ENCODE results near the gene CFAP46.

The CFAP46 gene

GRCh38 chr10:132817701-132818211 lies 124.6 kb downstream of the CFAP46 start:
- Histone ChIP-seq H3K36me3 (ENCODE audit: control insufficient read depth in 4 of 4, insufficient read depth in 4 of 4, low read length in 3 of 4) (no peaks in the 10 kb centered on the region), H3K9me3 (ENCODE audit: control extremely low read depth in 1 of 5, control insufficient read depth in 4 of 5, insufficient read depth in 2 of 5, low read depth in 1 of 5, low read length in 4 of 5) (peaks cover 0 to 6% (median 0%) of the 10 kb centered on the region in 5 experiments), H3K4me3 (ENCODE audit: control insufficient read depth in 1 of 7, extremely low read depth in 1 of 7, insufficient read depth in 4 of 7, low read depth in 2 of 7, low read length in 6 of 7) (no peak overlapping the region), H3K27ac (ENCODE audit: insufficient read depth in 1 of 2, low read depth in 1 of 2, low read length in 2 of 2, poor library complexity in 1 of 2, severe bottlenecking in 2 of 2) (no peak overlapping the region), H3K27me3 (replicated peaks in 2 of 5; ENCODE audit: control insufficient read depth in 4 of 5, insufficient read depth in 5 of 5, low read length in 4 of 5) (peaks cover 0 to 31% (median 7%) of the 10 kb centered on the region in 5 experiments), H3K4me1 (ENCODE audit: control extremely low read depth in 1 of 4, control insufficient read depth in 4 of 4, insufficient read depth in 4 of 4, low read length in 3 of 4) (no peaks in the 10 kb centered on the region)
- 89% methylated on average over 24 of the region's 29 CpGs for WGBS (ENCODE audit: insufficient coverage)
- ChIA-PET CTCF (no interaction called here), POLR2A (no interaction called here)
- DNase-seq: no peak

DNA sequence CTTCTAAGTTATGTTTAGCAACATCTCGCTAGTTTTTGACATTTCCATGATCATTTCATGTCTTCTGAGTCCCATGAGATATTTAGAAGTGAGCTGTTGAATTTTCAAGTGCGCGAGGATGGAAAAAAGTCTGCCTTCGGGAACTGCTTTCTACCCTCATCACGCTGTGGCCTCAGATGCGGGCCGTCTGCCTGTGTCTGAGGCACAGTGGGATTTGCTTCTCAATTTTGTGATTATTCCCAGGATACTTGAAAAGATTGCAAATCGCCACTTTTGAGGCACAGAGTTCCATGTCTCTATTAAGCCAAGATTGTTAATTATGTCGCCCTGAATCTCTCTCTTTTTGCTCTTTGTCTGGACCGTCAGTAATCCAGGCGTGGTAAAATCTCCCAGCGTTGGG lies 125.7 kb downstream of the CFAP46 start:
- ChIA-PET CTCF (no interaction called here), POLR2A (no interaction called here)
- Histone ChIP-seq H3K36me3 (ENCODE audit: control insufficient read depth in 4 of 4, insufficient read depth in 4 of 4, low read length in 3 of 4) (no peaks in the 10 kb centered on the region), H3K27me3 (replicated peaks in 2 of 5; ENCODE audit: control insufficient read depth in 4 of 5, insufficient read depth in 5 of 5, low read length in 4 of 5) (peaks cover 0 to 31% (median 7%) of the 10 kb centered on the region in 5 experiments), H3K27ac (ENCODE audit: insufficient read depth in 1 of 2, low read depth in 1 of 2, low read length in 2 of 2, poor library complexity in 1 of 2, severe bottlenecking in 2 of 2) (no peak overlapping the region), H3K9me3 (ENCODE audit: control extremely low read depth in 1 of 5, control insufficient read depth in 4 of 5, insufficient read depth in 2 of 5, low read depth in 1 of 5, low read length in 4 of 5) (peaks cover 0 to 6% (median 0%) of the 10 kb centered on the region in 5 experiments), H3K4me3 (ENCODE audit: control insufficient read depth in 1 of 7, extremely low read depth in 1 of 7, insufficient read depth in 4 of 7, low read depth in 2 of 7, low read length in 6 of 7) (no peak overlapping the region), H3K4me1 (ENCODE audit: control extremely low read depth in 1 of 4, control insufficient read depth in 4 of 4, insufficient read depth in 4 of 4, low read length in 3 of 4) (no peaks in the 10 kb centered on the region)
- DNase-seq: no peak
- WGBS (ENCODE audit: insufficient coverage): 93% methylated on average over 11 of the region's 12 CpGs

GRCh38 chr10:132815168-132815857 lies 127.1 kb downstream of the CFAP46 start:
- Histone ChIP-seq H3K36me3 (ENCODE audit: control insufficient read depth in 4 of 4, insufficient read depth in 4 of 4, low read length in 3 of 4) (no peaks in the 10 kb centered on the region), H3K27ac (ENCODE audit: insufficient read depth in 1 of 2, low read depth in 1 of 2, low read length in 2 of 2, poor library complexity in 1 of 2, severe bottlenecking in 2 of 2) (no peak overlapping the region), H3K27me3 (replicated peaks in 2 of 5; ENCODE audit: control insufficient read depth in 4 of 5, insufficient read depth in 5 of 5, low read length in 4 of 5) (peaks cover 0 to 37% (median 7%) of the 10 kb centered on the region in 5 experiments), H3K4me1 (ENCODE audit: control extremely low read depth in 1 of 4, control insufficient read depth in 4 of 4, insufficient read depth in 4 of 4, low read length in 3 of 4) (no peaks in the 10 kb centered on the region), H3K9me3 (ENCODE audit: control extremely low read depth in 1 of 5, control insufficient read depth in 4 of 5, insufficient read depth in 2 of 5, low read depth in 1 of 5, low read length in 4 of 5) (peaks cover 0 to 6% (median 0%) of the 10 kb centered on the region in 5 experiments), H3K4me3 (ENCODE audit: control insufficient read depth in 1 of 7, extremely low read depth in 1 of 7, insufficient read depth in 4 of 7, low read depth in 2 of 7, low read length in 6 of 7) (no peak overlapping the region)
- WGBS (ENCODE audit: insufficient coverage): 74% methylated on average over 17 of the region's 18 CpGs
- POLR2A ChIA-PET: no interaction called here
- DNase-seq: no peak
- CTCF ChIA-PET: no interaction called here

GRCh38 chr10:132814469-132814856 lies 127.9 kb downstream of the CFAP46 start:
- Histone ChIP-seq H3K9me3 (ENCODE audit: control extremely low read depth in 1 of 5, control insufficient read depth in 4 of 5, insufficient read depth in 2 of 5, low read depth in 1 of 5, low read length in 4 of 5) (peaks cover 0 to 2% (median 0%) of the 10 kb centered on the region in 5 experiments), H3K27me3 (replicated peaks in 2 of 5; ENCODE audit: control insufficient read depth in 4 of 5, insufficient read depth in 5 of 5, low read length in 4 of 5) (peaks cover 0 to 40% (median 7%) of the 10 kb centered on the region in 5 experiments), H3K4me3 (ENCODE audit: control insufficient read depth in 1 of 7, extremely low read depth in 1 of 7, insufficient read depth in 4 of 7, low read depth in 2 of 7, low read length in 6 of 7) (no peak overlapping the region), H3K27ac (ENCODE audit: insufficient read depth in 1 of 2, low read depth in 1 of 2, low read length in 2 of 2, poor library complexity in 1 of 2, severe bottlenecking in 2 of 2) (no peak overlapping the region), H3K4me1 (ENCODE audit: control extremely low read depth in 1 of 4, control insufficient read depth in 4 of 4, insufficient read depth in 4 of 4, low read length in 3 of 4) (no peaks in the 10 kb centered on the region), H3K36me3 (ENCODE audit: control insufficient read depth in 4 of 4, insufficient read depth in 4 of 4, low read length in 3 of 4) (no peaks in the 10 kb centered on the region)
- ChIA-PET POLR2A (no interaction called here), CTCF (no interaction called here)
- DNase-seq: no peak
- 88% methylated on average over 11 of the region's 16 CpGs for WGBS (ENCODE audit: insufficient coverage)

- no peak for DNase-seq
- H3K36me3 ChIP-seq (ENCODE audit: control insufficient read depth in 4 of 4, insufficient read depth in 4 of 4, low read length in 3 of 4): no peaks in the 10 kb centered on the region
- 88% methylated on average over 18 of the region's 28 CpGs for WGBS (ENCODE audit: insufficient coverage)
- H3K9me3 ChIP-seq (ENCODE audit: control extremely low read depth in 1 of 5, control insufficient read depth in 4 of 5, insufficient read depth in 2 of 5, low read depth in 1 of 5, low read length in 4 of 5): no peaks in the 10 kb centered on the region
- H3K4me1 ChIP-seq (ENCODE audit: control extremely low read depth in 1 of 4, control insufficient read depth in 4 of 4, insufficient read depth in 4 of 4, low read length in 3 of 4): no peaks in the 10 kb centered on the region
- H3K27ac ChIP-seq (ENCODE audit: insufficient read depth in 1 of 2, low read depth in 1 of 2, low read length in 2 of 2, poor library complexity in 1 of 2, severe bottlenecking in 2 of 2): no peak overlapping the region
- H3K4me3 ChIP-seq (ENCODE audit: control insufficient read depth in 1 of 7, extremely low read depth in 1 of 7, insufficient read depth in 4 of 7, low read depth in 2 of 7, low read length in 6 of 7): no peak overlapping the region
- peaks cover 0 to 43% (median 7%) of the 10 kb centered on the region in 5 experiments for H3K27me3 ChIP-seq (replicated peaks in 2 of 5; ENCODE audit: control insufficient read depth in 4 of 5, insufficient read depth in 5 of 5, low read length in 4 of 5)
- CTCF ChIA-PET: no interaction called here
- POLR2A ChIA-PET: no interaction called here
These were observed 128.6 kb downstream of the CFAP46 start for GRCh38 chr10:132813560-132814468.

GRCh38 chr10:132813001-132813401 lies 129.4 kb downstream of the CFAP46 start:
- Histone ChIP-seq H3K27ac (ENCODE audit: insufficient read depth in 1 of 2, low read depth in 1 of 2, low read length in 2 of 2, poor library complexity in 1 of 2, severe bottlenecking in 2 of 2) (no peak overlapping the region), H3K4me1 (ENCODE audit: control extremely low read depth in 1 of 4, control insufficient read depth in 4 of 4, insufficient read depth in 4 of 4, low read length in 3 of 4) (no peaks in the 10 kb centered on the region), H3K36me3 (ENCODE audit: control insufficient read depth in 4 of 4, insufficient read depth in 4 of 4, low read length in 3 of 4) (no peaks in the 10 kb centered on the region), H3K9me3 (ENCODE audit: control extremely low read depth in 1 of 5, control insufficient read depth in 4 of 5, insufficient read depth in 2 of 5, low read depth in 1 of 5, low read length in 4 of 5) (no peaks in the 10 kb centered on the region), H3K4me3 (ENCODE audit: control insufficient read depth in 1 of 7, extremely low read depth in 1 of 7, insufficient read depth in 4 of 7, low read depth in 2 of 7, low read length in 6 of 7) (no peak overlapping the region), H3K27me3 (replicated peaks in 2 of 5; ENCODE audit: control insufficient read depth in 4 of 5, insufficient read depth in 5 of 5, low read length in 4 of 5) (peaks cover 0 to 49% (median 7%) of the 10 kb centered on the region in 5 experiments)
- ChIA-PET CTCF (interaction anchor here (0.6 kb wide), 1 partner anchor 1359 kb away, joined by 3 read pairs; no protein-coding TSS in a partner anchor), POLR2A (no interaction called here)
- DNase-seq: no peak
- 92% methylated on average over 9 of the region's 10 CpGs for WGBS (ENCODE audit: insufficient coverage)

DNA sequence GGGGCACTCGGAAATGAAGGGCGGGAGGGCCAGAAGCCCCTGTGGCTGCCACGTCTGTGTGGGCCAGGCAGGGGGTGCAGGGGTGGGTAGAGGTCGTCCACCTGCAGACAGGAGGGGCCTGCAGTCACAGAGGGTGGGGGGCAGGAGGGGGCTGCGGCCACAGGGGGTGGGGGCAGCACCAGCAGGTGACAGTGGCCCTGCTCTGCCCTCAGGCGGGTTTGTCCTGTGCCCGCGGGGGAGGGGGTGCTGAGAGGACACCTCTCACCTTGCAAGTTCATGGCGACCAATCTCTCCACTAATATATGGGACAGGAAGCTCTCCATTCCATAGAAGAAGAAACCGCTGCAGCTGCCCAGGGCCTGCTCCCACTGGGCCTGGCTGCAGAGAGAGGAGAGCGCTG lies 129.8 kb downstream of the CFAP46 start:
- peaks cover 0 to 46% (median 7%) of the 10 kb centered on the region in 5 experiments for H3K27me3 ChIP-seq (replicated peaks in 2 of 5; ENCODE audit: control insufficient read depth in 4 of 5, insufficient read depth in 5 of 5, low read length in 4 of 5)
- H3K36me3 ChIP-seq (ENCODE audit: control insufficient read depth in 4 of 4, insufficient read depth in 4 of 4, low read length in 3 of 4): no peaks in the 10 kb centered on the region
- ChIA-PET CTCF (interaction anchor here (0.6 kb wide), 1 partner anchor 1359 kb away, joined by 3 read pairs; no protein-coding TSS in a partner anchor), POLR2A (no interaction called here)
- no peaks in the 10 kb centered on the region for H3K4me1 ChIP-seq (ENCODE audit: control extremely low read depth in 1 of 4, control insufficient read depth in 4 of 4, insufficient read depth in 4 of 4, low read length in 3 of 4)
- H3K9me3 ChIP-seq (ENCODE audit: control extremely low read depth in 1 of 5, control insufficient read depth in 4 of 5, insufficient read depth in 2 of 5, low read depth in 1 of 5, low read length in 4 of 5): no peaks in the 10 kb centered on the region
- no peak overlapping the region for H3K27ac ChIP-seq (ENCODE audit: insufficient read depth in 1 of 2, low read depth in 1 of 2, low read length in 2 of 2, poor library complexity in 1 of 2, severe bottlenecking in 2 of 2)
- no peak for DNase-seq
- no peak overlapping the region for H3K4me3 ChIP-seq (ENCODE audit: control insufficient read depth in 1 of 7, extremely low read depth in 1 of 7, insufficient read depth in 4 of 7, low read depth in 2 of 7, low read length in 6 of 7)
- 90% methylated on average over 8 of the region's 11 CpGs for WGBS (ENCODE audit: insufficient coverage)

Measured in common myeloid progenitor, CD34-positive (primary cell).